ENCODE results near the gene APLF.
"Not testable (repeated sequence)": the region's sequence is repeated elsewhere in the genome, so short reads cannot be mapped to it uniquely, and the experiment has no call there.

APLF gene

GRCh38 chr2:68579689-68580088 lies 112.3 kb downstream of the APLF start:
- DNase-seq (ENCODE audit: low read depth): peak; percentile 30

GRCh38 chr2:68588589-68588988 lies 121.2 kb downstream of the APLF start:
- DNase-seq (ENCODE audit: low read depth): no peak

GRCh38 chr2:68589963-68590362 lies 122.6 kb downstream of the APLF start:
- peak; percentile 43 for DNase-seq (ENCODE audit: low read depth)

DNA sequence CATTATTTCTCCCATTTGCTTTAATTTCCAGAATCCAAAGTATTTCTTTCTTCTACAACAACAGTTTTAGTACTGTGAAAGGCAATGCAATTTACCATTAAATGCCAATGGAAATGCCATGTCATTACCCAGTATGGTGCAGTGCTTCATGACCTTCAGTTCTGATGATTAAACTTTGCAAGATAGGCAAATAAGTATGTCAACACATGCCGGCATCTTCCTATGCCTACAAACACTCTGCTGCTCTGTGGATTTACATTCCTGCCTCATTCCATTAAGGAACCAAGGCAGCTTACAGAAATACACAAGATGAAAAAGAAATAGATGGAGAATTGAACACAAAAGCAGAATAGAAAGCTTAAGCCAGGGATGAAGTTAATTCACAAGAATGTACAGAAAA lies 123.3 kb downstream of the APLF start:
- DNase-seq (ENCODE audit: low read depth): peak; percentile 27

- no peak for DNase-seq (ENCODE audit: low read depth)
These were observed 123.8 kb downstream of the APLF start for GRCh38 chr2:68591225-68591624.

GRCh38 chr2:68594041-68594440 lies 126.7 kb downstream of the APLF start:
- no peak for DNase-seq (ENCODE audit: low read depth)

DNA sequence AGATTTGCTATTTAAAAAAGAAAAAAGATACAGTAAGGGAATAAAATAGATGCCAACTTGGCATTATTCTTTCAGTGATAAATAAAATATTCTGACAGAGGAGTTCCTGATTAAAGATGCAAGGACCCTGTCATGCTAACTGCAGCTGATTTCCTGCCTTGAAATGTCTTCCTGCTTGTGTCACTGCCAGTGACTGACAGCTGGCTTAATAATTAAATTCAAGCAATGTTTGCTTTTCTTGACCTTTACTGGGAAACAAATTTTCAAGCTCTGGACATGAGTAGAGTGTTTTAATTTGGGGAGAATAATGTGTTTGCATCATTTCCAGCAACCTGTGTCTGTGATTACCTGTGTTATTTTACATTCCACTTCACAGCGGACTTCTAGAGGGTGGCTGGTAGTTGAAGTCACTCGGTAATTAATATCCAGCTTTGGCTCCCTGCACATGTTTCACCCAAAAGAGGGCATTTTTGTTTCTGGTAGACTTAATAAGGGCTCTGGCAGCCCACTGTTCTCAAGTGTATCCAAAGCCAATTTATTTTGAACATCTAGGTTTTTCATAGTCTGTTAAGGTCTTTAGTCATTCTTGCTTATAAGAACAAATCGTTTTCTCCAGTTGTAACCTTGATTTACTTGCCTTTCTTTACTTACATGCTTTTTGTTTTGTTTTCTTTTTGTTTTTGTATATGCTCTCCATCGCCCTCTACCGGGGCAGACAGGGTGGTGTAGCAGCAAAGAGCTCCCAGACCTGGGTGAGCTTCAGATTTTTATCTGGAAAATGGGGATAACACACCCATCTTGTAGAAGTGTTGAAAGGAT lies 127.5 kb downstream of the APLF start:
- peak; percentile 48 for DNase-seq (ENCODE audit: low read depth)

- not testable (repeated sequence) for DNase-seq (ENCODE audit: low read depth)
These were observed 128.1 kb downstream of the APLF start for GRCh38 chr2:68595493-68595785.

GRCh38 chr2:68600495-68600894 lies 133.1 kb downstream of the APLF start:
- DNase-seq (ENCODE audit: low read depth): not testable (repeated sequence)

- no peak for DNase-seq (ENCODE audit: low read depth)
These were observed 135.7 kb downstream of the APLF start for GRCh38 chr2:68603059-68603458.

DNA sequence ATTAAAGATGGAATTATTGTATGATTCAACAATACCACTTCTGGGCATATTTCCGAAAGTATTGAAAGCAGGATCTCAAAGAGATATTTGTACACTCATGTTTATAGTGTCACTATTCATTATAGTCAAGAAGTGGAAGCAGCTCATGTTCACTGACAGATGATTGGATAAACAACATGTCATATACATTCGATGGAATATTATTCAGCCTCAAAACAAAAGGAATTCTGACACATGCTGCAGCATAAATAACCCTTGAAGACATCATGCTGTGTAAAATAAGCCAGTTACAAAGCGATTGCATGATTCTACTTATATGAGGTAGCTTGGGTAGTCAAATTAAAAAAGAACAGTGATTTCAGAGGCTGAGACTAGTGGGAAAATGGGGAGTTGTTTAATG lies 136.7 kb downstream of the APLF start:
- DNase-seq (ENCODE audit: low read depth): no peak

DNA sequence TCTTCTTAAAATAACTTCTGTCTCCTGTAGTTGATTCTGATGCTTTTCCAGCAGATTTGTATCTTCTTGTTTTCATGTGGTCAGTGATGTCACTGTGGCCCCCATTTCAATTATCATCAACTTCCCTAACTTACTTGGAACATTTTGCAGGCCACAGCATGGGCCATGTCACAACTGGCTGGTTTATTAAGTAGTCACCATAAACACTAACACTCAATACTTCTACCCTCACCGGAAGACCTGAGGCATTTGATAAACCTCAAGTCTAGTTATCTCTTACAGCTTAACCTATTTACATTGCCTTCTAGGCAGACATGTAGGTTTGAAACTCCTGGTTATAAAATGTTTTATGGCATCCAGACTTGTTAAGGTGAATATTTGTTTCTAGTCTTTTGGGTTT lies 138.6 kb downstream of the APLF start:
- no peak for DNase-seq (ENCODE audit: low read depth)

- no peak for DNase-seq (ENCODE audit: low read depth)
These were observed 139.4 kb downstream of the APLF start for GRCh38 chr2:68606759-68607158.

- no peak for DNase-seq (ENCODE audit: low read depth)
These were observed 140.5 kb downstream of the APLF start for GRCh38 chr2:68607837-68608236.

DNA sequence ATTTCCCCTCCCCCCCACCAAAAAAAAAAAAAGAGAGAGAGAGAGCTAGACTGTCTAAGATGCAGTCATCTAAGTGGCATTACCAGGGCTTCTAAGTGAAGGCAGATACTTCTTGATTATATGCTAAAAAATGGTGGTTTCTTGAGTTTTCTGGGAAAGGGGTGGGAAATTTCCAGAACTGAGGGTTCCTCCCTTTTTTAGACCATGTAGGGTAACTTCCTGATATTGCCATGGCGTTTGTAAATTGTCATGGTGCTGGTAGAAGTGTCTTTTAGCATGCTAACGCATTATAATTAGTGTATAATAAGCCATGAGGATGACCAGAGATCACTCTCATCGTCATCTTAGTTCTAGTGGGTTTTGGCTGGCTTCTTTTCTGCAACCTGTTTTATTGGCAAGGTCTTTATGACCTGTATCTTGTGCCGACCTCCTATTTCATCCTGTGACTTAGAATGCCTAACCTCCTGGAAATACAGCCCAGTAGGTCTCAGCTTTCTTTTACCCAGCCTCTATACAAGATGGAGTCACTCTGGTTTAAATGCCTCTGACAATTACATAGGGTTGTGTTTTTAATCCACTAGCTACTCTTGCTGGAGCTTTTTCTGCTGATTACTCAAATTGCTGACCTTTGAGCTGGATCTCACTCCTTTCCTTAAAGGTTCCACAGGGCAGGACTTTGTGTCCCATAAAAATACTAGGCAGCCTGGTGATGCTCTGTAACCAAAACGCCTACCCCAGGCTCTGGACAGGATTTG lies 145.6 kb downstream of the APLF start:
- no peak for DNase-seq (ENCODE audit: low read depth)

DNA sequence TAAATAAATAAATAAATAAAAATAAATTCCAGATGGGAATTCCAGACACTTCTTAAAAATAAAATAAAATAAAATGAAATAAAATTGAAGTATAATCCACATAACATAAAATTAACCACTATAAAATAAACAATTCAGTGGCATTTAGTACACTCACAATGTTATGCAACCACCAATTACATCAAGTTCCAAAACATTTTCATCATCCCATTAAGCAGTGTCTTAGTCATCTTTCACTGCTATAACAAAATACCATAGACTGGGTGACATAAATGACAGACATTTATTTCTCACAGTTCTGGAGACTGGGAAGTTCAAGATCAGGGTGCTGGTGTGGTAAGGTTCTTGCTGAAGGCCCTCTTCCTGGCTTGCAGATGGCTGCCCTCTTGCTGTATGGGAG lies 153.4 kb downstream of the APLF start:
- peak; percentile 37 for DNase-seq (ENCODE audit: low read depth)

DNA sequence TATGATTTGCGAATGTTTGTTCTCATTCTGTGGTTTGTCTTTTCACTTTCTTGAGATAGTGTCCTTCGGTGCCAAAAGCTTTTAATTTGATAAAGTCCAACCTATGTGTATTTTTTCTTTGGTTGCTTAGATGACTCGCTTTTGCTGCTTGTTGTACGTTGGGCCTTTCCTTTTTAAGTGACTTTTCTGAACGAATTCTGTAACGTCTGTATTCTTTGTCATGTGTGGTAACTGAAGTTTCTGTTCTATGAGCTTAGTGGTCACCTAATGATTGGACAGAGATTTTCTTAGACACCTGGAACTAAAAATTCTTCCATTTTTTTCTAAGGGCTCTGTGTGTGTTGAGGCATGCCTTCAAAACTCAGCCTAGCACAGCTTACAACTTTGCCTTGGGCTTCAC lies 156.4 kb downstream of the APLF start:
- no peak for DNase-seq (ENCODE audit: low read depth)

GRCh38 chr2:68627615-68628014 lies 160.2 kb downstream of the APLF start:
- DNase-seq (ENCODE audit: low read depth): no peak
